Measurements from ENCODE around the gene LANCL1.

DNA sequence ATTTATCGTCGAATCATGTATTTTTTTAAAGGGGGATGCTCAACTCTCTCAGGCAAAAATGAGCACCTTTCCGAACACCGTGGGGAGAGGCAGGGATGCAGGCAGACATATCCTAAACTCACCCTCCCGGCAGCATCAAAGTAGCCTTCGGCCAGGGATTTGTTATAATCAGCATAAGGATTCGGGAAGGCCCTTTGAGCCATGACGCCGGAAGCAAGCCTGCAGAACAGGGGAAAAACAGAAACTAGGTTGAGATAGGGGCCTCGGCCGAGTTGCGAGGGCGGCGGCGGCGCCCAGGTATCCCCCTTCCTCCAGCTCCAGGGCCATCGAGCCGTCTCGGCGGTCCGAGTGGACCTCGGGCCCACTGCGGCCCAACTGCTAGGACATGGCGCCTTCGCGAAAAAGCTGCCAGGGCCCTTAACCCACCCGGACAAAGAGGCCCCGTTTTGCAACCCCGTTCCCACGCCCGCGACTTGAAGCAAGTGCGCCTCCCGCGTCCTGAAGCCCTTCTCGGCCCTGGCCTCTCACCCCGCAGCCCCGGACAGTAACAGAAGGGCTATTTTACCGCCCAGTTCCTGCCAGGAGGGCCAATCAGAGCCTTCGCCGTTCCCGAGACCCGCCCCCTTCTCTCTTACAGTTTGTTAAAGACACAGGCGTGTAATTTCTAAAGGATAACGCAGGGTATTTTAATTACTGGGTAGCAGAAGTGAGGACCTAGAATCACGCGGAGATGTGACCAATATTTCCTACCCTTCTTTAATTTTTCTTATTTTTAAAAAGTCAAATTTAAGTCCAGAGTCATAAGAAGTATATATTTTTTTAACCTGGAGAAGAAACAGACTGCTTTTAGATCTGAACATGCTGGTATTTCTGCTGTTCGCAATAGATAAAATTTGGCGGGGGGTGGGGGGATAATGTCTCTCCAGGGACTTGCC, at the start of gene LANCL1:
- TF ChIP-seq, protein P1, sequence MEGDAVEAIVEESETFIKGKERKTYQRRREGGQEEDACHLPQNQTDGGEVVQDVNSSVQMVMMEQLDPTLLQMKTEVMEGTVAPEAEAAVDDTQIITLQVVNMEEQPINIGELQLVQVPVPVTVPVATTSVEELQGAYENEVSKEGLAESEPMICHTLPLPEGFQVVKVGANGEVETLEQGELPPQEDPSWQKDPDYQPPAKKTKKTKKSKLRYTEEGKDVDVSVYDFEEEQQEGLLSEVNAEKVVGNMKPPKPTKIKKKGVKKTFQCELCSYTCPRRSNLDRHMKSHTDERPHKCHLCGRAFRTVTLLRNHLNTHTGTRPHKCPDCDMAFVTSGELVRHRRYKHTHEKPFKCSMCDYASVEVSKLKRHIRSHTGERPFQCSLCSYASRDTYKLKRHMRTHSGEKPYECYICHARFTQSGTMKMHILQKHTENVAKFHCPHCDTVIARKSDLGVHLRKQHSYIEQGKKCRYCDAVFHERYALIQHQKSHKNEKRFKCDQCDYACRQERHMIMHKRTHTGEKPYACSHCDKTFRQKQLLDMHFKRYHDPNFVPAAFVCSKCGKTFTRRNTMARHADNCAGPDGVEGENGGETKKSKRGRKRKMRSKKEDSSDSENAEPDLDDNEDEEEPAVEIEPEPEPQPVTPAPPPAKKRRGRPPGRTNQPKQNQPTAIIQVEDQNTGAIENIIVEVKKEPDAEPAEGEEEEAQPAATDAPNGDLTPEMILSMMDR (IDR thresholded peaks at IDR 0.05): no peak; the same call in 1 of the 2 replicates
- TF ChIP-seq RXRA (IDR thresholded peaks at IDR 0.05; ENCODE audit: borderline replicate concordance, low read depth) (no peak), SIN3A (IDR thresholded peaks at IDR 0.05; ENCODE audit: borderline replicate concordance, low read depth, low read length) (no peak; the same call in 1 of the 2 replicates), NRF1 (IDR thresholded peaks at IDR 0.05; ENCODE audit: low read depth, low read length) (no peak)

All from SK-N-SH (cell line).